ENCODE measurements around the gene ETV3. TPM values are rescaled to one million over a fixed set of nuclear protein-coding genes. Genes with fewer than 3 reads are reported as not detected.
"Not testable (repeated sequence)": the region's sequence is repeated elsewhere in the genome, so short reads cannot be mapped to it uniquely, and the experiment has no call there.

Gene ETV3
- total RNA-seq, 2 experiments from 2014 or later, result 11.1 to 20.4 TPM

DNA sequence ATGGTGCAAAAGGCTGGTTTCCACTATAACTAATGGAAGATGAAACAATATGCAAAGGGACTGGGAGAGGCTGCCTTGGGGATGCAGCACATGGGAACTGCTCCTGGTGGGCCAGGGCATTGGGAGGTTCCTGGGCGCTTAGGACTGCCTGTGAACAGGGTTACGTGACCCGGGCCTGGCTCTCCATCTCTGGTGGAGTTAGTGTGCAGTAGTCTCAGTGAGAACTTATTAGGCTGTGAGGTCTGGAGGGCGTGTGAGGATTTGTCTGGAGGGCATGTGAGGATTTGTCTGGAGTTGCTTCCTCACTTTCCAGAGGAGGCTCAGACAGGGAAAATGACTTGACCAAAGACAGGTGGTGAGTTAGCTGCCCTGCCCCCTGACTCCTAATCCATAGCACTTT lies 37.0 kb downstream of the ETV3 start:
- H2AFZ ChIP-seq (ENCODE audit: low read length), result no peak overlapping the region
- intact Hi-C loops (cut with micrococcal nuclease; ENCODE audit: unreplicated experiment), result no loop called here
- POLR2A ChIA-PET, result interaction anchor here (0.6 kb wide), 1 partner anchor 29 kb away, joined by 3 read pairs; no protein-coding TSS in a partner anchor
- no peaks in the 10 kb centered on the region for H3K9me2 ChIP-seq (ENCODE audit: insufficient read depth, low read length)
- H3K4me1 ChIP-seq (ENCODE audit: insufficient read depth, low read length, poor library complexity, severe bottlenecking), result no peaks in the 10 kb centered on the region
- CTCF ChIA-PET (ENCODE audit: unreplicated experiment), result no interaction called here
- H3K4me3 ChIP-seq (ENCODE audit: low read depth, low read length, poor library complexity, severe bottlenecking), result no peak overlapping the region
- H4K20me1 ChIP-seq (ENCODE audit: insufficient read depth, low read length), result no peaks in the 10 kb centered on the region
- no peaks in the 10 kb centered on the region for H3K9me3 ChIP-seq (ENCODE audit: low read length)
- no peak overlapping the region for H3K4me2 ChIP-seq (ENCODE audit: low read length)
- H3K36me3 ChIP-seq (ENCODE audit: insufficient read depth, low read length), result no peaks in the 10 kb centered on the region
- no TSS peak for BruUV-seq (replicated peaks)
- H3K79me2 ChIP-seq (ENCODE audit: insufficient read depth, low read depth, low read length), result no peaks in the 10 kb centered on the region
- H3K27ac ChIP-seq (ENCODE audit: low read depth, low read length, poor library complexity, severe bottlenecking), result no peak overlapping the region
- TF ChIP-seq EZH2phosphoT487 (IDR thresholded peaks at IDR 0.05; ENCODE audit: borderline replicate concordance, low read depth, low read length), result no peak
- TF ChIP-seq, protein P1, sequence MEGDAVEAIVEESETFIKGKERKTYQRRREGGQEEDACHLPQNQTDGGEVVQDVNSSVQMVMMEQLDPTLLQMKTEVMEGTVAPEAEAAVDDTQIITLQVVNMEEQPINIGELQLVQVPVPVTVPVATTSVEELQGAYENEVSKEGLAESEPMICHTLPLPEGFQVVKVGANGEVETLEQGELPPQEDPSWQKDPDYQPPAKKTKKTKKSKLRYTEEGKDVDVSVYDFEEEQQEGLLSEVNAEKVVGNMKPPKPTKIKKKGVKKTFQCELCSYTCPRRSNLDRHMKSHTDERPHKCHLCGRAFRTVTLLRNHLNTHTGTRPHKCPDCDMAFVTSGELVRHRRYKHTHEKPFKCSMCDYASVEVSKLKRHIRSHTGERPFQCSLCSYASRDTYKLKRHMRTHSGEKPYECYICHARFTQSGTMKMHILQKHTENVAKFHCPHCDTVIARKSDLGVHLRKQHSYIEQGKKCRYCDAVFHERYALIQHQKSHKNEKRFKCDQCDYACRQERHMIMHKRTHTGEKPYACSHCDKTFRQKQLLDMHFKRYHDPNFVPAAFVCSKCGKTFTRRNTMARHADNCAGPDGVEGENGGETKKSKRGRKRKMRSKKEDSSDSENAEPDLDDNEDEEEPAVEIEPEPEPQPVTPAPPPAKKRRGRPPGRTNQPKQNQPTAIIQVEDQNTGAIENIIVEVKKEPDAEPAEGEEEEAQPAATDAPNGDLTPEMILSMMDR (conservative IDR thresholded peaks at IDR 0.05; ENCODE audit: low read length), result no peak
- DNase-seq (ENCODE audit: low spot score), result no peak

DNA sequence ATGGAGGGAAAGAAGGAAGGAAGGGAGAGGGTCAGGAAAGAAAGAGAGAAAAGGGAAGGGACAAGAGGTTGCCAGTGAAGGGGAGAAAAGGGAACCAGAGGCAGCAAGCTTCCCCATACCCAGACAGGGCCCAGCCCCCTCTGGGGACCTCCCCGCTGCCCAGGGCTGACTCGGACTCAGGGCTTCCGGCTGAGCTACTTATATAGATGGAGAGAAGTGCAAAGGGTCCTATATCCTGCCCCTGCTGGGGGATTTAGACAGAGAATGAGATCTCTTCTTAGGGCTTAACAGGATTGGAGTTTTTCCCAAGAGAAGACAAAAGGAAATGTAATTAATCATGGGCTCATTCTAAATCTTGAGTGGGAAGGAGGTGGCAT lies 38.6 kb downstream of the ETV3 start, which contains the start of gene ETV3L:
Gene ETV3L, minus strand, starts transcription at position 176 of the 377 bp plus-strand sequence. CDS start 285 bp downstream, outside the sequence.
- no peaks in the 10 kb centered on the region for H3K9me2 ChIP-seq (ENCODE audit: insufficient read depth, low read length)
- no peaks in the 10 kb centered on the region for H3K9me3 ChIP-seq (ENCODE audit: low read length)
- no peak within 1 kb of the TSS for H3K4me3 ChIP-seq (ENCODE audit: low read depth, low read length, poor library complexity, severe bottlenecking)
- DNase-seq (ENCODE audit: low spot score), result no peak
- TF ChIP-seq EZH2phosphoT487 (IDR thresholded peaks at IDR 0.05; ENCODE audit: borderline replicate concordance, low read depth, low read length), result no peak
- TF ChIP-seq, protein P1 (conservative IDR thresholded peaks at IDR 0.05; ENCODE audit: low read length), result no peak
- no TSS peak for BruUV-seq (replicated peaks)
- ChIA-PET POLR2A (no interaction called here), CTCF (ENCODE audit: unreplicated experiment) (no interaction called here)
- H3K4me2 ChIP-seq (ENCODE audit: low read length), result no peak within 1 kb of the TSS
- no peaks in the 10 kb centered on the region for H4K20me1 ChIP-seq (ENCODE audit: insufficient read depth, low read length)
- no peak within 1 kb of the TSS for H2AFZ ChIP-seq (ENCODE audit: low read length)
- H3K27ac ChIP-seq (ENCODE audit: low read depth, low read length, poor library complexity, severe bottlenecking), result no peak within 1 kb of the TSS
- intact Hi-C loops (cut with micrococcal nuclease; ENCODE audit: unreplicated experiment), result no loop called here
- H3K4me1 ChIP-seq (ENCODE audit: insufficient read depth, low read length, poor library complexity, severe bottlenecking), result no peaks in the 10 kb centered on the region
- no peaks in the 10 kb centered on the region for H3K36me3 ChIP-seq (ENCODE audit: insufficient read depth, low read length)
- no peaks in the 10 kb centered on the region for H3K79me2 ChIP-seq (ENCODE audit: insufficient read depth, low read depth, low read length)

DNA sequence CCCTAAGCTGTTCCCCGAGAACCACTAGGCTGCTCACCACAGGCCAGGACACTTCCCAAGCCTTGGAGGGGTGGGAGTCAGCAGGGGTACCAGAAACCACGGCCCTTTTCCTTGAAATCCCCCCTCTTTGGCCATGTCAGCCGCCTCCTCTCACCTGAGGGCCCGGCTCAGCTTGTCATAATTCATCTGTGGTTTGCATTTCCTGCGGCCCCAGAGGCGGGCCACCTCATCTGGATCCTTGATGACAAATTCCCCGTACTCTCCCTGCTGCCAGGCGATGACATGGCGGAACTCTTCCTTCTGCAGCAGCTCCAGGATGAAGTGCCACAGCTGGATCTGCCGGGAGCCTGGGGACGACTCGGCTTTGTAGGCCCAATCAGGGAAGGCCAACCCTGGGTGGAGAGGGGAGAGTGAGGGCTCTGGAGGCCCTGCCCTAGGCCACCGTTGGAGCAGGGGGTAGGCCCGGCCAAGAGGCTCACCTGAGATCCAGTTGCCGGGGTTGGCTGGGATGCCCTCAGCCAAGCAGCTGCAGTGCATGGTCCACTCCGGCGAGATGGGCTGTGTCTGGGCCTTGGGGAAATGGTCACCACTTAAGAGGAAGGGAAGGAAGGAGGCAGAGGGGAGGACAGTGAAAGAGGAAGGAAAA lies 39.1 kb downstream of the ETV3 start:
- H3K79me2 ChIP-seq (ENCODE audit: insufficient read depth, low read depth, low read length); H3K4me3 ChIP-seq (ENCODE audit: low read depth, low read length, poor library complexity, severe bottlenecking); POLR2A ChIA-PET; H2AFZ ChIP-seq (ENCODE audit: low read length); intact Hi-C loops (cut with micrococcal nuclease; ENCODE audit: unreplicated experiment); H3K36me3 ChIP-seq (ENCODE audit: insufficient read depth, low read length); H3K4me2 ChIP-seq (ENCODE audit: low read length); H4K20me1 ChIP-seq (ENCODE audit: insufficient read depth, low read length); DNase-seq (ENCODE audit: low spot score); H3K9me2 ChIP-seq (ENCODE audit: insufficient read depth, low read length); H3K4me1 ChIP-seq (ENCODE audit: insufficient read depth, low read length, poor library complexity, severe bottlenecking); CTCF ChIA-PET (ENCODE audit: unreplicated experiment); H3K9me3 ChIP-seq (ENCODE audit: low read length); H3K27ac ChIP-seq (ENCODE audit: low read depth, low read length, poor library complexity, severe bottlenecking); BruUV-seq (replicated peaks): not testable (repeated sequence)
